Nephron progenitor cell (in vitro differentiated cells): ENCODE data around the gene SLC6A20.

Experiments
- DNase-seq: peaks from one replicate; pipeline ENCODE4 v3.0.0; 2021
- H3K27ac Mint-ChIP-seq: 2 replicates; pipeline ENCODE4 v1.8.0; 2021; ENCODE audit warnings: mild to moderate bottlenecking, moderate library complexity, mixed read lengths
- H3K27me3 Mint-ChIP-seq: 2 replicates; pipeline ENCODE4 v1.8.0; 2021; ENCODE audit warnings: mild to moderate bottlenecking, low read depth, mixed read lengths; ENCODE audit not compliant: poor library complexity
- H3K36me3 Mint-ChIP-seq: 2 replicates; pipeline ENCODE4 v1.8.0; 2021; ENCODE audit warnings: low read depth, mixed read lengths
- H3K4me1 Mint-ChIP-seq: 2 replicates; pipeline ENCODE4 v1.8.0; 2021; ENCODE audit warnings: mixed read lengths
- H3K4me3 Mint-ChIP-seq: 2 replicates; pipeline ENCODE4 v1.8.0; 2021; ENCODE audit warnings: mild to moderate bottlenecking, moderate library complexity, mixed read lengths
- H3K9me3 Mint-ChIP-seq: 2 replicates; pipeline ENCODE4 v1.8.0; 2021; ENCODE audit warnings: mild to moderate bottlenecking, moderate library complexity, mixed read lengths
- CTCF ChIP-seq: fragments of 200-600 bp; sonication (generic); IDR thresholded peaks from 2 replicates; pipeline ENCODE4 v1.5.0; 2021; ENCODE audit warnings: antibody characterized with exemption

The SLC6A20 gene

GRCh38 chr3:45776611-45777010 is 19.7 kb downstream of the SLC6A20 start:
- no peak for TF ChIP-seq CTCF
- peaks cover 17% of the 10 kb centered on the region for H3K27me3 Mint-ChIP-seq
- no peaks in the 10 kb centered on the region for H3K9me3 Mint-ChIP-seq
- no peak overlapping the region for H3K27ac Mint-ChIP-seq
- H3K36me3 Mint-ChIP-seq: no peaks in the 10 kb centered on the region
- DNase-seq: no peak
- H3K4me1 Mint-ChIP-seq: peaks cover 9% of the 10 kb centered on the region
- H3K4me3 Mint-ChIP-seq: no peak overlapping the region

- Mint-ChIP-seq H3K27me3 (peaks cover 17% of the 10 kb centered on the region), H3K36me3 (no peaks in the 10 kb centered on the region), H3K4me3 (no peak overlapping the region), H3K9me3 (no peaks in the 10 kb centered on the region), H3K27ac (no peak overlapping the region), H3K4me1 (peaks cover 9% of the 10 kb centered on the region)
- TF ChIP-seq CTCF: no peak
- no peak for DNase-seq
Observed at GRCh38 chr3:45776301-45776595, 20.1 kb downstream of the SLC6A20 start.

GRCh38 chr3:45775571-45776300 is 20.6 kb downstream of the SLC6A20 start:
- Mint-ChIP-seq H3K36me3 (no peaks in the 10 kb centered on the region), H3K27me3 (peaks cover 17% of the 10 kb centered on the region), H3K9me3 (no peaks in the 10 kb centered on the region), H3K4me1 (peaks cover 9% of the 10 kb centered on the region), H3K27ac (no peak overlapping the region), H3K4me3 (no peak overlapping the region)
- no peak for DNase-seq
- TF ChIP-seq CTCF: no peak

- DNase-seq: no peak
- no peaks in the 10 kb centered on the region for H3K9me3 Mint-ChIP-seq
- no peak overlapping the region for H3K4me3 Mint-ChIP-seq
- peaks cover 21% of the 10 kb centered on the region for H3K27me3 Mint-ChIP-seq
- no peaks in the 10 kb centered on the region for H3K36me3 Mint-ChIP-seq
- TF ChIP-seq CTCF: no peak
- H3K4me1 Mint-ChIP-seq: peaks cover 9% of the 10 kb centered on the region
- H3K27ac Mint-ChIP-seq: no peak overlapping the region
Observed at GRCh38 chr3:45774581-45775521, 21.5 kb downstream of the SLC6A20 start.

- no peaks in the 10 kb centered on the region for H3K36me3 Mint-ChIP-seq
- no peak overlapping the region for H3K4me3 Mint-ChIP-seq
- H3K27me3 Mint-ChIP-seq: peaks cover 27% of the 10 kb centered on the region
- H3K9me3 Mint-ChIP-seq: no peaks in the 10 kb centered on the region
- no peak overlapping the region for H3K27ac Mint-ChIP-seq
- DNase-seq: no peak
- H3K4me1 Mint-ChIP-seq: peaks cover 9% of the 10 kb centered on the region
- TF ChIP-seq CTCF: no peak
Observed at GRCh38 chr3:45773714-45774449, 22.5 kb downstream of the SLC6A20 start.
